Vagina (tissue), 2 donors: ENCODE results near the gene ANXA5. TPM values are rescaled to one million over a fixed set of nuclear protein-coding genes. Genes with fewer than 3 reads are reported as not detected.

ENCODE experiments used
- DNase-seq, 2 donors: peaks; one replicate each; pipeline ENCODE4 v3.0.0-alpha.2; 2017; ENCODE audit errors: extremely low spot score in 2 of 2
- H3K27ac ChIP-seq: fragments of 200-600 bp; sonication (generic); one replicate; pipeline ENCODE4 v1.5.1; 2019
- H3K27me3 ChIP-seq: fragments of 200-600 bp; sonication (generic); one replicate; pipeline ENCODE4 v1.5.1; 2019
- H3K36me3 ChIP-seq, 2 donors: fragments of 200-600 bp; sonication (generic); one replicate each; pipeline ENCODE4 v1.5.1; 2017 to 2019
- H3K4me1 ChIP-seq: fragments of 200-600 bp; sonication (generic); one replicate; pipeline ENCODE4 v1.5.1; 2019
- H3K4me3 ChIP-seq, 2 donors: fragments of 200-600 bp; sonication (generic); 1 replicate in 1 of 2; 2 replicates in 1 of 2; pipeline ENCODE4 v1.5.1; 2016 to 2019
- H3K9me3 ChIP-seq: fragments of 200-600 bp; sonication (generic); one replicate; pipeline ENCODE4 v1.5.1; 2019
- CTCF ChIP-seq, 3 experiments: fragments of 450-650 bp in 2 of 3; fragments of 200-600 bp in 1 of 3; sonication (generic) in 1 of 3; IDR thresholded peaks; one replicate each; pipeline ENCODE4 v1.5.1; 2017 to 2019; ENCODE audit warnings: antibody characterized with exemption in 3 of 3, mild to moderate bottlenecking in 2 of 3, moderate library complexity in 2 of 3
- POLR2A ChIP-seq, 2 donors: fragments of 450-650 bp; IDR thresholded peaks; one replicate each; pipeline ENCODE4 v1.6.1; 2017; ENCODE audit warnings: antibody characterized with exemption in 2 of 2, mild to moderate bottlenecking in 2 of 2, moderate library complexity in 2 of 2
- POLR2AphosphoS5 ChIP-seq, 2 donors: sonication (generic); formaldehyde crosslinking; IDR thresholded peaks; one replicate each; pipeline ENCODE4 v1.9.0; 2017; ENCODE audit warnings: antibody characterized with exemption in 2 of 2, mild to moderate bottlenecking in 2 of 2, low read depth in 1 of 2; ENCODE audit not compliant: insufficient read depth in 1 of 2
- intact Hi-C: fragments of 100-400 bp; cut with DNase I; formaldehyde crosslinking; loops from one replicate; pipeline ENCODE4 v1.15.1; 2023
- total RNA-seq: library from RNA; depleted of rRNA; stranded (reverse); fragments of >200 nt; gene quantifications from one replicate; pipeline ENCODE4 v1.2.3, GENCODE V29; 2016

The ANXA5 gene
- total RNA-seq, 1 donor from 2014 or later: 197 TPM

- intact Hi-C loops: no loop called here
- H3K4me3 ChIP-seq: no peak overlapping the region
These were observed 46.0 kb downstream of the ANXA5 start for GRCh38 chr4:121650741-121651140.

GRCh38 chr4:121648516-121648915, 48.3 kb downstream of the ANXA5 start:
- Histone ChIP-seq H3K27ac (no peak overlapping the region), H3K27me3 (no peaks in the 10 kb centered on the region), H3K36me3 (no peaks in the 10 kb centered on the region), H3K4me3 (no peak overlapping the region), H3K9me3 (no peaks in the 10 kb centered on the region), H3K4me1 (no peaks in the 10 kb centered on the region)
- DNase-seq: no peak
- intact Hi-C loops: no loop called here
- TF ChIP-seq CTCF (IDR thresholded peaks at IDR 0.05) (no peak), POLR2A (IDR thresholded peaks at IDR 0.05) (no peak)

More at GRCh38 chr4:121650741-121651140, 46.0 kb downstream of the ANXA5 start:
- Histone ChIP-seq H3K4me1 (no peaks in the 10 kb centered on the region), H3K27me3 (no peaks in the 10 kb centered on the region), H3K36me3 (no peaks in the 10 kb centered on the region), H3K9me3 (no peaks in the 10 kb centered on the region), H3K27ac (no peak overlapping the region)
- no peak for DNase-seq
- TF ChIP-seq POLR2AphosphoS5 (IDR thresholded peaks at IDR 0.05; ENCODE audit: insufficient read depth in 1 of 2, low read depth in 1 of 2) (no peak), CTCF (IDR thresholded peaks at IDR 0.05) (no peak), POLR2A (IDR thresholded peaks at IDR 0.05) (no peak)

- Histone ChIP-seq H3K9me3 (no peaks in the 10 kb centered on the region), H3K27me3 (no peaks in the 10 kb centered on the region), H3K4me1 (no peaks in the 10 kb centered on the region), H3K27ac (no peak overlapping the region), H3K4me3 (no peak overlapping the region), H3K36me3 (no peaks in the 10 kb centered on the region)
- intact Hi-C loops: no loop called here
- DNase-seq: no peak
- TF ChIP-seq CTCF (IDR thresholded peaks at IDR 0.05) (no peak), POLR2A (IDR thresholded peaks at IDR 0.05) (no peak), POLR2AphosphoS5 (IDR thresholded peaks at IDR 0.05; ENCODE audit: insufficient read depth in 1 of 2, low read depth in 1 of 2) (no peak)
These were observed 53.7 kb downstream of the ANXA5 start for GRCh38 chr4:121642876-121643585.

GRCh38 chr4:121642292-121642691, 54.5 kb downstream of the ANXA5 start:
- intact Hi-C loops: no loop called here
- Histone ChIP-seq H3K4me1 (no peaks in the 10 kb centered on the region), H3K27ac (no peak overlapping the region), H3K36me3 (no peaks in the 10 kb centered on the region), H3K27me3 (no peaks in the 10 kb centered on the region), H3K4me3 (no peak overlapping the region), H3K9me3 (no peaks in the 10 kb centered on the region)
- no peak for DNase-seq
- TF ChIP-seq CTCF (IDR thresholded peaks at IDR 0.05): no peak
- TF ChIP-seq POLR2A (IDR thresholded peaks at IDR 0.05): no peak
- no peak for TF ChIP-seq POLR2AphosphoS5 (IDR thresholded peaks at IDR 0.05; ENCODE audit: insufficient read depth in 1 of 2, low read depth in 1 of 2)

- intact Hi-C loops: no loop called here
- no peak for DNase-seq
These were observed 63.1 kb downstream of the ANXA5 start for GRCh38 chr4:121633653-121634052.

More at GRCh38 chr4:121633653-121634052, 63.1 kb downstream of the ANXA5 start:
- TF ChIP-seq POLR2A (IDR thresholded peaks at IDR 0.05): no peak
- TF ChIP-seq CTCF (IDR thresholded peaks at IDR 0.05): no peak
- no peak for TF ChIP-seq POLR2AphosphoS5 (IDR thresholded peaks at IDR 0.05; ENCODE audit: insufficient read depth in 1 of 2, low read depth in 1 of 2)
- Histone ChIP-seq H3K4me3 (no peak overlapping the region), H3K27ac (no peak overlapping the region), H3K9me3 (no peaks in the 10 kb centered on the region), H3K27me3 (no peaks in the 10 kb centered on the region), H3K36me3 (no peaks in the 10 kb centered on the region), H3K4me1 (no peaks in the 10 kb centered on the region)
